ENCODE data around the gene TNFAIP6.

TNFAIP6 gene

DNA sequence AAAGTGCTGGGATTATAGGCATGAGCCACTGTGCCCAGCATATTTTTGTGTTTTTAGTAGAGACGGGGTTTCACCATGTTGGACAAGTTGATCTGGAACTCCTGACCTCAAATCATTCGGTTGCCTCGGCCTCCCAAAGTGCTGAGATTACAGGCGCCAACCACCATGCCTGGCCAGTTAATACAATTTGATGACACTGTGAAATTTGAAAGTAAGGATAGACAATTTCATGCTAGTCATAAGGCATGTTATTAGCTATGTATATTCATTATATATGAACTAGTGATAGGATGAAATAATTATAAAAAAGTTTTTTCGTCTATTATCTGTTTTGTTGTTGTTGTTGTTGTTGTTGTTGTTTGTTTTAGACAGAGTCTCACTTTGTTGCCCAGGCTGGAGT, 43.8 kb downstream of the TNFAIP6 start:
- no peaks in the 10 kb centered on the region for H3K4me1 ChIP-seq (ENCODE audit: low read depth, poor library complexity, severe bottlenecking)
- no peaks in the 10 kb centered on the region for H3K36me3 ChIP-seq (ENCODE audit: insufficient read depth)
- H3K4me3 ChIP-seq (IDR thresholded peaks at IDR 0.05; ENCODE audit: insufficient read depth, low read depth, low read length) = no peak overlapping the region
- no peaks in the 10 kb centered on the region for H3K79me2 ChIP-seq (ENCODE audit: insufficient read depth, low read depth)
- H4K20me1 ChIP-seq (ENCODE audit: insufficient read depth) = no peaks in the 10 kb centered on the region
- no peaks in the 10 kb centered on the region for H3K27me3 ChIP-seq (ENCODE audit: insufficient read depth, low read depth)
- no peak overlapping the region for H3K27ac ChIP-seq
- TF ChIP-seq, protein P1, sequence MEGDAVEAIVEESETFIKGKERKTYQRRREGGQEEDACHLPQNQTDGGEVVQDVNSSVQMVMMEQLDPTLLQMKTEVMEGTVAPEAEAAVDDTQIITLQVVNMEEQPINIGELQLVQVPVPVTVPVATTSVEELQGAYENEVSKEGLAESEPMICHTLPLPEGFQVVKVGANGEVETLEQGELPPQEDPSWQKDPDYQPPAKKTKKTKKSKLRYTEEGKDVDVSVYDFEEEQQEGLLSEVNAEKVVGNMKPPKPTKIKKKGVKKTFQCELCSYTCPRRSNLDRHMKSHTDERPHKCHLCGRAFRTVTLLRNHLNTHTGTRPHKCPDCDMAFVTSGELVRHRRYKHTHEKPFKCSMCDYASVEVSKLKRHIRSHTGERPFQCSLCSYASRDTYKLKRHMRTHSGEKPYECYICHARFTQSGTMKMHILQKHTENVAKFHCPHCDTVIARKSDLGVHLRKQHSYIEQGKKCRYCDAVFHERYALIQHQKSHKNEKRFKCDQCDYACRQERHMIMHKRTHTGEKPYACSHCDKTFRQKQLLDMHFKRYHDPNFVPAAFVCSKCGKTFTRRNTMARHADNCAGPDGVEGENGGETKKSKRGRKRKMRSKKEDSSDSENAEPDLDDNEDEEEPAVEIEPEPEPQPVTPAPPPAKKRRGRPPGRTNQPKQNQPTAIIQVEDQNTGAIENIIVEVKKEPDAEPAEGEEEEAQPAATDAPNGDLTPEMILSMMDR (conservative IDR thresholded peaks at IDR 0.05; ENCODE audit: low read depth, low read length) = no peak
- no peak overlapping the region for H2AFZ ChIP-seq (ENCODE audit: low read depth)
- H3K4me2 ChIP-seq = no peak overlapping the region
- H3K9ac ChIP-seq = no peak overlapping the region

DNA sequence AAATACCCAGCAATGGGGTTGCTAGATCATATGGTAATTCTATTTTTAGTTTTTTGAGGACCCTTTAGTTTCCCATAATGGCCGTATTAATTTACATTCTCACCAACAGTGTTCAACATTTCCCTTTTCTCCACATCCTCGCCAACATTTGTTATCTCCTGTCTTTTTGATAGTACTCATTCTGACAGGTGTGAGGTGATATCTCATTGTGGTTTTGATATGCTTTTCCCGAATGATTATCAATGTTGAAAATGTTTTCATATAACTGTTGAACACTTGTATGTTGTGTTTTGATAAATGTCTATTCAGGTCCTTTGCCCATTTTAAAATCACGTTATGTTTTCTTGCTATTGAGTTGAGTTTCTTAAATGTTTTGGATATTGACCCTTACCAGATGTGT, 46.5 kb downstream of the TNFAIP6 start:
- no peaks in the 10 kb centered on the region for H3K36me3 ChIP-seq (ENCODE audit: insufficient read depth)
- H3K9ac ChIP-seq = no peak overlapping the region
- no peak overlapping the region for H3K27ac ChIP-seq
- no peak overlapping the region for H3K4me3 ChIP-seq (IDR thresholded peaks at IDR 0.05; ENCODE audit: insufficient read depth, low read depth, low read length)
- no peaks in the 10 kb centered on the region for H3K4me1 ChIP-seq (ENCODE audit: low read depth, poor library complexity, severe bottlenecking)
- no peaks in the 10 kb centered on the region for H3K27me3 ChIP-seq (ENCODE audit: insufficient read depth, low read depth)
- H2AFZ ChIP-seq (ENCODE audit: low read depth) = no peak overlapping the region
- H3K79me2 ChIP-seq (ENCODE audit: insufficient read depth, low read depth) = no peaks in the 10 kb centered on the region
- TF ChIP-seq, protein P1 (conservative IDR thresholded peaks at IDR 0.05; ENCODE audit: low read depth, low read length) = no peak
- H3K4me2 ChIP-seq = no peak overlapping the region
- H4K20me1 ChIP-seq (ENCODE audit: insufficient read depth) = no peaks in the 10 kb centered on the region

DNA sequence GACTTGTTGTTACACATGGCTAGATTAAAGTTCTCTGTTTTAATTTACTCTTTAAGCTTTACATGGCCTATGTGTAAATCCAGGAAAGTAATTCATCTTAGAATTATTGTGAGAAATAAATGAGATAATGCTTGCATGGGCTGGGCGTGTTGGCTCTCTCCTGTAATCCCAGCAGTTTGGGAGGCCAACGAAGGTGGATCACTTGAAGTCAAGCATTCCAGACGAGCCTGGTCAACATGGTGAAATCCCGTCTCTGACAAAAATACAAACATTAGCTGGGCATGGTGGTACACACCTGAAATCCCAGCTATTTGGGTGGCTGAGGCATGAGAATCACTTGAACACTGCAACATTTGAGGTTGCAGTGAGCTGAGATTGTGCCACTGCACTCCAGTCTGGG, 48.0 kb downstream of the TNFAIP6 start:
- no peak overlapping the region for H3K9ac ChIP-seq
- H3K36me3 ChIP-seq (ENCODE audit: insufficient read depth) = no peaks in the 10 kb centered on the region
- H3K4me2 ChIP-seq = no peak overlapping the region
- peaks cover 6% of the 10 kb centered on the region for H3K79me2 ChIP-seq (ENCODE audit: insufficient read depth, low read depth)
- no peaks in the 10 kb centered on the region for H3K27me3 ChIP-seq (ENCODE audit: insufficient read depth, low read depth)
- H2AFZ ChIP-seq (ENCODE audit: low read depth) = no peak overlapping the region
- no peaks in the 10 kb centered on the region for H3K4me1 ChIP-seq (ENCODE audit: low read depth, poor library complexity, severe bottlenecking)
- no peak overlapping the region for H3K27ac ChIP-seq
- no peaks in the 10 kb centered on the region for H4K20me1 ChIP-seq (ENCODE audit: insufficient read depth)
- H3K4me3 ChIP-seq (IDR thresholded peaks at IDR 0.05; ENCODE audit: insufficient read depth, low read depth, low read length) = no peak overlapping the region
- TF ChIP-seq, protein P1 (conservative IDR thresholded peaks at IDR 0.05; ENCODE audit: low read depth, low read length) = no peak

DNA sequence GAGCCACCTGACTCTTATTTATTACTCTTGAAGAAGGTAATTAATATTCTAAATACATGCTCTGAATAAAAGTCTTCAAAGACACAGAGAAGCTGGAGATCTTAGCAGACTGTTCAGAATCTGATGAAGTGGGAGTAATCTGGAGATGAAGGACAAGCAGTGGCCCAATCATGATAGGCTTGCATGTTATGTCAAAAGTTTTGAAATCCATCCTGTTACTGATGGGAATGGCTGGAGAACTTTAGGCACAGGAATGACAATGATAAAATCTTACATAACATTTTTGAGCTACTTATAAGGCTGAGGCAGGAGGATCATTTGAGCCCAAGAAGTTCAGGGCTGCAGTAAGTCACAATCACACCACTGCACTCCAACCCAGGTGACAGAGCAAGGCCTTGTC, 49.9 kb downstream of the TNFAIP6 start:
- H2AFZ ChIP-seq (ENCODE audit: low read depth) = no peak overlapping the region
- TF ChIP-seq, protein P1 (conservative IDR thresholded peaks at IDR 0.05; ENCODE audit: low read depth, low read length) = no peak

More for the DNA sequence above, 49.9 kb downstream of the TNFAIP6 start:
- 0 out of 2 replicates have a peak, but pooled peaks cover 5% of the 10 kb centered on the region for H4K20me1 ChIP-seq (ENCODE audit: insufficient read depth)
- no peaks in the 10 kb centered on the region; the same call in 1 of the 2 replicates for H3K36me3 ChIP-seq (ENCODE audit: insufficient read depth)
- no peak overlapping the region for H3K4me2 ChIP-seq
- H3K27ac ChIP-seq = no peak overlapping the region
- peaks cover 14% of the 10 kb centered on the region for H3K4me1 ChIP-seq (ENCODE audit: low read depth, poor library complexity, severe bottlenecking)
- H3K9ac ChIP-seq = no peak overlapping the region
- H3K27me3 ChIP-seq (ENCODE audit: insufficient read depth, low read depth) = no peaks in the 10 kb centered on the region
- H3K4me3 ChIP-seq (IDR thresholded peaks at IDR 0.05; ENCODE audit: insufficient read depth, low read depth, low read length) = no peak overlapping the region
- H3K79me2 ChIP-seq (ENCODE audit: insufficient read depth, low read depth) = peaks cover 25% of the 10 kb centered on the region

Measured in KMS-11 (cell line).